K562 treated with DMSO at 1 percent for 24 hours (cell line): ENCODE results near the gene CHMP5. TPM values are rescaled to one million over a fixed set of nuclear protein-coding genes. Genes with fewer than 3 reads are reported as not detected.

ENCODE experiments used
- total RNA-seq: library from RNA; unstranded; fragments of 300-600 nt; gene quantifications from 2 replicates; pipeline ENCODE4 v1.2.3, GENCODE V29; 2022; ENCODE audit warnings: low read depth; ENCODE audit not compliant: insufficient read depth

Gene CHMP5
- total RNA-seq, result 43.9 and 51.5 TPM in 2 replicates

GRCh38 chr9:33264473-33265177 is at the start of gene CHMP5, which contains the start of gene BAG1:
TSS of gene CHMP5 (plus strand) at chr9:33265049. CDS start at chr9:33265079, 30 bp downstream.
TSS of gene BAG1 (minus strand) at chr9:33264708.

GRCh38 chr9:33239921-33240320 is 24.9 kb upstream of the CHMP5 start, which contains the start of gene SPINK4:
TSS of gene SPINK4 (plus strand) at chr9:33240167. CDS start at chr9:33240209, 42 bp downstream.

GRCh38 chr9:33290247-33291030 is 25.6 kb downstream of the CHMP5 start, which contains the start of gene NFX1:
TSS of gene NFX1 (plus strand) at chr9:33290516. CDS start at chr9:33290573, 57 bp downstream.

Other genes starting within 250 kb of the CHMP5 start
- gene DNAJA1, start 239.8 kb upstream of the CHMP5 start, total RNA-seq, result 114 and 146 TPM in 2 replicates
- 7.8 and 8.9 TPM in 2 replicates for gene SMU1, start 188.4 kb upstream of the CHMP5 start, total RNA-seq
- gene B4GALT1, start 97.7 kb upstream of the CHMP5 start, total RNA-seq, result 31.5 and 32.3 TPM in 2 replicates
- 7.5 and 8.7 TPM in 2 replicates for gene SPINK4, start 24.9 kb upstream of the CHMP5 start, total RNA-seq
- gene BAG1, start 341 bp upstream of the CHMP5 start, total RNA-seq, result 102 and 116 TPM in 2 replicates
- gene NFX1, start 25.5 kb downstream of the CHMP5 start, total RNA-seq, result 15.3 and 15.6 TPM in 2 replicates
- gene AQP7, start 137.5 kb downstream of the CHMP5 start, total RNA-seq, result not detected in 2 replicates
- 18.1 and 21.1 TPM in 2 replicates for gene AQP3, start 182.5 kb downstream of the CHMP5 start, total RNA-seq
- 16.6 and 20.0 TPM in 2 replicates for gene NOL6, start 208.9 kb downstream of the CHMP5 start, total RNA-seq